Right lobe of liver (tissue), 4 donors: ENCODE results near the gene DCC.

Experiments used
- CTCF ChIP-seq, 4 donors: fragments of 200-600 bp in 3 of 4; fragments of 450-650 bp in 1 of 4; IDR thresholded peaks; one replicate each; pipeline versions ENCODE4 v1.5.1 to v1.8.0; 2016 to 2022; ENCODE audit warnings: antibody characterized with exemption in 4 of 4, mild to moderate bottlenecking in 2 of 4
- POLR2A ChIP-seq: fragments of 450-650 bp; IDR thresholded peaks from one replicate; pipeline ENCODE4 v1.6.1; 2017; ENCODE audit warnings: antibody characterized with exemption, mild to moderate bottlenecking
- donor health status: DM: no; HTN: no; CAD: no.
- donor health status: DM: no; HTN: no; CAD: no.
- donor health status: DM: no; HTN: yes; CAD: no.

GRCh38 chr18:52569492-52569891 lies 229.5 kb downstream of the DCC start:
- TF ChIP-seq CTCF (IDR thresholded peaks at IDR 0.05), result no peak
- no peak for TF ChIP-seq POLR2A
